ENCODE data around the gene SCEL. TPM values are rescaled to one million over a fixed set of nuclear protein-coding genes. Genes with fewer than 3 reads are reported as not detected.

SCEL gene
- total and polyA plus RNA-seq, 2 of the 4 experiments (the other 2 are of a cell fraction) = not detected

- Histone ChIP-seq H4K5ac (ENCODE audit: low read depth, low read length) (no peak overlapping the region), H3K4me3 (ENCODE audit: insufficient read depth, low read depth, low read length) (no peak overlapping the region), H2AK9ac (replicated peaks; ENCODE audit: low read depth, low read length, poor library complexity) (no peak overlapping the region), H3K4ac (ENCODE audit: low read depth, low read length) (no peak overlapping the region), H3K27ac (ENCODE audit: insufficient read depth, low read length) (no peak overlapping the region), H2BK120ac (ENCODE audit: low read depth, low read length) (no peak overlapping the region), H2BK20ac (ENCODE audit: low read depth, low read length) (no peak overlapping the region), H3K18ac (ENCODE audit: low read depth, low read length) (no peak overlapping the region), H3K56ac (ENCODE audit: extremely low read depth, insufficient read depth, low read length) (no peak overlapping the region), H4K91ac (ENCODE audit: insufficient read depth, low read depth, low read length) (no peak overlapping the region), H3K4me1 (ENCODE audit: control insufficient read depth, insufficient read depth, low read length) (no peaks in the 10 kb centered on the region), H3K4me2 (ENCODE audit: low read depth, low read length) (no peak overlapping the region), H2AFZ (replicated peaks; ENCODE audit: low read length, poor library complexity) (no peak overlapping the region), H3K14ac (replicated peaks; ENCODE audit: low read depth, low read length) (no peak overlapping the region), H2BK5ac (ENCODE audit: low read depth, low read length, poor library complexity, severe bottlenecking) (no peak overlapping the region), H3K9ac (ENCODE audit: low read depth, low read length) (no peak overlapping the region), H4K8ac (ENCODE audit: low read depth in 2 of 2, low read length in 2 of 2) (no peak overlapping the region), H3K9me1 (ENCODE audit: insufficient read depth, low read length) (no peaks in the 10 kb centered on the region), H2AK5ac (ENCODE audit: low read depth, low read length) (no peak overlapping the region), H3K27me3 (ENCODE audit: control insufficient read depth, insufficient read depth, low read length) (no peaks in the 10 kb centered on the region), H3K23ac (ENCODE audit: low read depth, low read length) (no peak overlapping the region), H4K20me1 (ENCODE audit: insufficient read depth, low read length) (no peaks in the 10 kb centered on the region), H2BK15ac (ENCODE audit: low read depth, low read length) (no peak overlapping the region), H3K36me3 (ENCODE audit: control insufficient read depth, insufficient read depth, low read length) (no peaks in the 10 kb centered on the region), H3K79me1 (ENCODE audit: low read depth in 1 of 2, low read length in 2 of 2) (no peaks in the 10 kb centered on the region), H3K9me3 (ENCODE audit: control insufficient read depth, insufficient read depth, low read length) (no peaks in the 10 kb centered on the region)
- CTCF ChIA-PET = interaction anchor here (0.6 kb wide), 1 partner anchor 106 kb away, joined by 3 read pairs; no protein-coding TSS in a partner anchor
- TF ChIP-seq MXI1 (IDR thresholded peaks at IDR 0.05; ENCODE audit: borderline replicate concordance, low read depth, low read length) (no peak), RAD21 (IDR thresholded peaks at IDR 0.05; ENCODE audit: low read length) (no peak), RFX5 (IDR thresholded peaks at IDR 0.05; ENCODE audit: low read depth, low read length) (no peak), USF2 (IDR thresholded peaks at IDR 0.05; ENCODE audit: low read depth, low read length) (no peak), CEBPB (IDR thresholded peaks at IDR 0.05; ENCODE audit: low read depth, low read length) (no peak), POLR2A (IDR thresholded peaks at IDR 0.05; ENCODE audit: low read depth, low read length) (no peak), MAZ (IDR thresholded peaks at IDR 0.05; ENCODE audit: borderline replicate concordance, low read depth, low read length) (no peak), MAFK (IDR thresholded peaks at IDR 0.05; ENCODE audit: low read depth, low read length) (no peak), FOS (IDR thresholded peaks at IDR 0.05; ENCODE audit: low read depth, low read length) (no peak), NFE2L2 (IDR thresholded peaks at IDR 0.05; ENCODE audit: low read depth, low read length) (no peak), BHLHE40 (IDR thresholded peaks at IDR 0.05; ENCODE audit: low read depth, low read length) (no peak), RCOR1 (IDR thresholded peaks at IDR 0.05; ENCODE audit: insufficient replicate concordance, low read length) (no peak), ELK1 (IDR thresholded peaks at IDR 0.05; ENCODE audit: borderline replicate concordance, low read depth, low read length) (no peak), SMC3 (IDR thresholded peaks at IDR 0.05; ENCODE audit: low read depth, low read length) (no peak), CTCF (conservative IDR thresholded peaks at IDR 0.05; ENCODE audit: low read depth, low read length) (no peak), CHD1 (IDR thresholded peaks at IDR 0.05; ENCODE audit: low read depth, low read length) (no peak)
- intact Hi-C loops (cut with micrococcal nuclease) (no loop called here), in situ Hi-C loops (cut with MboI; ENCODE audit: low sequenced_read_pairs) (no loop called here), dilution Hi-C loops (cut with HindIII; ENCODE audit: low sequenced_read_pairs, unreplicated experiment) (no loop called here)
- no TSS peak for BruUV-seq (replicated peaks)
- POLR2A ChIA-PET (ENCODE audit: unreplicated experiment) = no interaction called here
- peak; percentile 17 for DNase-seq
- WGBS, 2 experiments (ENCODE audit: extremely low coverage in 2 of 2, insufficient read length in 1 of 2) = no CpG with 5 or more reads among the region's 1 CpG
- no peak for ATAC-seq (ENCODE audit: low read depth)
Observed at GRCh38 chr13:77563111-77563510, 27.6 kb downstream of the SCEL start.

Data from IMR-90 (cell line).